Upper lobe of right lung (tissue), 1 donor: ENCODE measurements around the gene GOT1. TPM values are rescaled to one million over a fixed set of nuclear protein-coding genes. Genes with fewer than 3 reads are reported as not detected.

ENCODE experiments used
- ATAC-seq: fragments of 200-7000 bp; cut with Tn5 transposase; one replicate; pipeline ENCODE4 v1.9.1; 2020; ENCODE audit warnings: mild to moderate bottlenecking, moderate library complexity
- DNase-seq: peaks from one replicate; pipeline ENCODE4 v3.0.0-alpha.2; 2020
- H3K27ac ChIP-seq: fragments of 200-600 bp; one replicate; pipeline ENCODE4 v1.8.0; 2022
- H3K27me3 ChIP-seq: fragments of 200-600 bp; one replicate; pipeline ENCODE4 v1.8.0; 2022; ENCODE audit warnings: mild to moderate bottlenecking
- H3K36me3 ChIP-seq: fragments of 200-600 bp; one replicate; pipeline ENCODE4 v1.8.0; 2022
- H3K4me1 ChIP-seq: fragments of 200-600 bp; one replicate; pipeline ENCODE4 v1.8.0; 2022
- H3K4me3 ChIP-seq: fragments of 200-600 bp; one replicate; pipeline ENCODE4 v1.8.0; 2022; ENCODE audit warnings: mild to moderate bottlenecking
- H3K9me3 ChIP-seq: fragments of 200-600 bp; one replicate; pipeline ENCODE4 v1.8.0; 2022
- CTCF ChIP-seq: fragments of 200-600 bp; IDR thresholded peaks from one replicate; pipeline ENCODE4 v1.8.0; 2022; ENCODE audit warnings: antibody characterized with exemption
- intact Hi-C: fragments of 100-400 bp; cut with DNase I; formaldehyde crosslinking; loops from one replicate; pipeline ENCODE4 v1.11.0; 2022
- long read RNA-seq: library from polyadenylated mRNA; unstranded; transcript quantifications from one replicate; pipeline ENCODE4 v2.0.0, GENCODE V29; 2021
- total RNA-seq: library from RNA; stranded (reverse); fragmentation: NEBNext Ultra II Directional; extraction: Animal tissue kit (Norgen Biotek cat#: 25700); gene quantifications from one replicate; pipeline ENCODE4 v1.2.1, GENCODE V29; 2021
- donor health status: DM: no; HTN: yes; CAD: no; lungs with severe emphysema.

GOT1 gene
- 25.0 TPM for total RNA-seq
- long read RNA-seq, transcript GOT1-201 (9 exons, 2,923 nt) = major isoform, 57 of 69 reads
- long read RNA-seq, partial matches to known transcripts = 2 of 69 reads
- long read RNA-seq, other reads (novel, unspliced or antisense) = 9 of 69 reads

DNA sequence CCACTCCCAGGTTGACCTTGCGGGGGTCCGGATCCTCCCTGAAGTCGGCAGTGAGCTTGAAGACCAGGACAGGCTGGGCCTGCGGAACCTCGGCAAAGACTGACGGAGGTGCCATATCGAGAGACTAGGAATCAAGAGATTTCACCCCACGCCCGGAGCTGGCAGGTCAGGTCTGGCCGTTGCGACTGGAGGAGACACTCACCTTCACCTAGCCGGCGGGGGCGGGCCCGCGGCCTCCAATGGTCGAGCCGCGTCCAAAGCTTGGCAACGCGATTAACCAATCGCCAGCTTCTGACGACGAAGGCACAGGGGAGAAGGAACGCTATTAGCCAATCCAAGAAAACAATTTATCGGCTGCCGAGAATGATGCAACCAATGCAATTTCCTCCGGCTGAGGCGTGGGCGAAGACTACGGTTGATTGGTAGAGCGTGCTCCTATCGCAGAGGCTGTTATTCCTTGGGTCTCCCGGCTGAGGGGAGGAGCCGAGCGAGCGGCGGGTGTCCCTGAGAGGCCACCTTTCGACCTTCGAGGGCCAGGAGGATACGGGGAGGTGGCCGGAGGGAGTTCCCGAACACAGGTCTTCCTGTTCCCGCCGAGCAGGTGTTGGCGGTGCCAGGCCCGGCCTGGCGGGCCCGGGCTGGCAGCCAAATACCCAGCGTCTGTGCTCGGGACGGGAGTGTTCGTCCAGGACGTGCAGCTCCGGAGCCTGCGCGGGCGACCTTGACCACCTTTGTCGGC is at the start of gene GOT1:
GOT1 (minus strand) TSS at position 174 of the 739 bp plus-strand sequence; CDS start at position 115, 59 bp downstream.
- H3K36me3 ChIP-seq = peaks cover 3% of the 10 kb centered on the region
- H3K4me1 ChIP-seq = peaks cover 16% of the 10 kb centered on the region
- no peaks in the 10 kb centered on the region for H3K27me3 ChIP-seq
- H3K9me3 ChIP-seq = no peaks in the 10 kb centered on the region
- peak within 1 kb of the TSS; percentile 95 for H3K27ac ChIP-seq
- peak within 1 kb of the TSS; percentile 92 for H3K4me3 ChIP-seq
- DNase-seq (peak; percentile 97), ATAC-seq (peak; percentile 98)
- no peak for TF ChIP-seq CTCF
- intact Hi-C loops = no loop called here

DNA sequence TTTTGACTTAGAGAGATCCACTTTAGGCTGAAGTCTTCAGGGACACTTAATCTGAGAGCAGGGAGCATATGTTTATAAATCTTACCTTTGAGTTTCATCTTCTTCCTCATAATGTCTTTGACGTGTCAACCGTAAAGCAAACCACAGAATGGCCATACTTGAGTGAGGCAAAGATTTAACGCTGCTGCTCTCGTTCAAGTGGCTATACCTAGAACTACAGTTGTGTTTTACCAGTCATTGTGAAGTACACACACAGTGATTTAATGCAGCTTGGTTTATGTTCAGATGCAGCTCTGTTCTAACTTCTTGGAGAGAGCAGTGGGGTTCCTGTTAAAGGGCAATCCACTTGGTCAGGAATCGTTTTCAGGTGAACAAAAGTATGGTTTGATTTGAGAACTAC is 39.9 kb upstream of the GOT1 start:
- Histone ChIP-seq H3K27ac (no peak overlapping the region), H3K9me3 (no peaks in the 10 kb centered on the region), H3K4me1 (no peaks in the 10 kb centered on the region), H3K36me3 (no peaks in the 10 kb centered on the region), H3K4me3 (no peak overlapping the region), H3K27me3 (peaks cover 6% of the 10 kb centered on the region)
- DNase-seq (no peak), ATAC-seq (no peak)
- intact Hi-C loops = no loop called here
- no peak for TF ChIP-seq CTCF

DNA sequence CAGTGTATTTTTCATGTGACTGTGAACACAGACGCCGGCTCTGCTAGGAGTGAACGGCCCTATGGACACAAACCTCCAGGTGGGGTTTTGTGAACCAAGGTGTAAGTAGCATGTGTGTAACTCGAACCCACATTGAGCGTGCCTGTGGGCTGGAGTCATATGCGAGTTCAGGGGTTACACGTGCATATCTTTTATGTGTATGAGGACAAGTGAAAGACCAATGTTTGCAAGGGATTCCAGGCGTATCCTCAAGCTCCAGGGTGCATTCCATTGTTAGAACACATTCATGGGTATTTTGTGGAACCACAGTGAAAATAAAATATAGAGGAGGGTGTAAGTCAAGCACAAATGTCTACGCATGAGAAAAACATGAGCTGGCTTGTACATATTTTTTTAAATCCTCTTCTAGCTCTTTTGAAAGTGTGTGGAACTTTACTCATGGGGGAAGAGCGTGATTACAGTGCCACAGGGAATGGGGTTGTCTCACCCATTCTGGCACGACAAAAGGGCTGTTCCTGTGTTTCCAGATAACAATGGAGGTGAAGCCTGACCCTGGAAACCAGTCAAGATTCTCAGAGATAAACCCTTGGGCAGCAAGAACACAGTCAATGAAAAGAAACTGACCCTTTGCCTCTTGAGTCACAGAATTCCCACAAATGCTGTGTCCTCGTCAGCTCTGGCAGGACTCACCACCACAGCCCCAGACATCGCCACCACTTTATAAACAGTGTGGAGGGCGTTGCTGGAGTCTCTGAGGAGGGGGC is 37.0 kb upstream of the GOT1 start:
- no peak for ATAC-seq
- H3K4me3 ChIP-seq = no peak overlapping the region
- no peak for DNase-seq
- intact Hi-C loops = no loop called here
- H3K9me3 ChIP-seq = no peaks in the 10 kb centered on the region
- H3K36me3 ChIP-seq = no peaks in the 10 kb centered on the region
- H3K4me1 ChIP-seq = no peaks in the 10 kb centered on the region
- H3K27ac ChIP-seq = peak overlapping the region; percentile 11
- peaks cover 6% of the 10 kb centered on the region for H3K27me3 ChIP-seq
- TF ChIP-seq CTCF = no peak

GRCh38 chr10:99466632-99467223 is 36.3 kb upstream of the GOT1 start:
- no peak for ATAC-seq
- Histone ChIP-seq H3K4me1 (no peaks in the 10 kb centered on the region), H3K9me3 (no peaks in the 10 kb centered on the region), H3K36me3 (no peaks in the 10 kb centered on the region), H3K27me3 (peaks cover 6% of the 10 kb centered on the region), H3K4me3 (no peak overlapping the region), H3K27ac (peak overlapping the region; percentile 11)
- intact Hi-C loops = no loop called here
- DNase-seq = no peak
- TF ChIP-seq CTCF = no peak

- DNase-seq = no peak
- intact Hi-C loops = no loop called here
- no peak overlapping the region for H3K27ac ChIP-seq
- H3K4me3 ChIP-seq = no peak overlapping the region
- H3K36me3 ChIP-seq = no peaks in the 10 kb centered on the region
- no peak for ATAC-seq
- no peaks in the 10 kb centered on the region for H3K4me1 ChIP-seq
- H3K27me3 ChIP-seq = peaks cover 11% of the 10 kb centered on the region
- no peak for TF ChIP-seq CTCF
- H3K9me3 ChIP-seq = no peaks in the 10 kb centered on the region
Observed at GRCh38 chr10:99461230-99461629, 30.8 kb upstream of the GOT1 start.
